Retinal pigment epithelial cell (primary cell): ENCODE measurements around the gene ACSM3.
A peak's percentile ranks its signal among the peaks of the same experiment; 100 is the strongest.

Experiments used
- DNase-seq: peaks from one replicate; pipeline ENCODE4 v3.0.0-alpha.2; 2010; ENCODE audit warnings: low read depth
- H3K4me3 ChIP-seq: 2 replicates; pipeline ENCODE4 v1.5.1; 2011; ENCODE audit warnings: mild to moderate bottlenecking, low read length, control low read depth, moderate library complexity
- CTCF ChIP-seq: conservative IDR thresholded peaks from 2 replicates; pipeline ENCODE4 v1.5.1; 2011; ENCODE audit warnings: low read depth, low read length, control low read depth, inconsistent platforms

The ACSM3 gene

DNA sequence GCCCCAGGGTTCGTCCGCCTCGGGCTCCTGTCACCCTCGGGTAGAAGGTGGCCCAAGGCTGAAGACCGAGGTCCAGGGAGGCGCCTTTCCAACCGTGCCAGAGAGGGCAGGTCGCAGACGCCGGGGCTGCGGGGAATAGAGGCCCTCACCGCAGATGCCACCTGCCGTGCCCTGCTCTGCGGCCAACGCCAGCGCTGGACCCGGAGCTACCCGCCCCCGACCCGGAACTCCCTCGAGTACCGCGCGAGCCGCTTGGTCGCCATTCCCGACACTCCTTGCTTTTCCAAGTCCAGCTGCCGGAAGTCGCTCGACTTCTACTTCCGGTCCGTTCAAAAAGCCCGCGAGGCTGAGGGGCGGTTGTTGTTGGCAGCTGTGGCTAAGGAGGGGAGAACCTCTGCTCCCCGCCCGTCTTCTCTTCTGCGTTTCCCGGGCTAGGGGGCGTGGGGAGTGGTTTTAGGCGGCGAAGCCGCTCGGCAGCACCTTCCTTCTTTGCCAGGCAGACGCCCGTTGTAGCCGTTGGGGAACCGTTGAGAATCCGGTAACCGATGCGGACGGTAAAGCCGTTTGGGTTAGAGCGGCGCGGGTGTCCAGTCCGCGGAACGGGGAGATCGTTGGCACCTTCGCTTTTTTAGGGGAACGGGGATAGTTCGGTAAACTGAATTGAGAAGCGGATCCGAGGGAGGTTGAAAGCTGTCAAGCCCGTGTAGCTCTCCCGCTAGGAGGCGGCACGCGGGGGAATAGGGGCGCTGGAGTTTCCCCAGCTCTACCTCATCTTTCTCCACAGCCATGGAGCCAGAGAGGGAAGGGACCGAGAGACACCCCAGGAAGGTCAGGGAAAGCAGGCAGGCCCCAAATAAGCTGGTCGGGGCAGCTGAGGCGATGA is 42.6 kb downstream of the ACSM3 start, which contains the start of the genes ERI2 and REXO5:
ERI2 (minus strand) TSS at position 305 of the 883 bp plus-strand sequence; CDS start at position 263, 42 bp downstream.
REXO5 (plus strand) TSS at position 360 of the 883 bp plus-strand sequence; CDS start at position 787, 427 bp downstream.
- TF ChIP-seq CTCF: peak; percentile 65
- DNase-seq: peak; percentile 84
- peak within 1 kb of the TSS; percentile 86 for H3K4me3 ChIP-seq

DNA sequence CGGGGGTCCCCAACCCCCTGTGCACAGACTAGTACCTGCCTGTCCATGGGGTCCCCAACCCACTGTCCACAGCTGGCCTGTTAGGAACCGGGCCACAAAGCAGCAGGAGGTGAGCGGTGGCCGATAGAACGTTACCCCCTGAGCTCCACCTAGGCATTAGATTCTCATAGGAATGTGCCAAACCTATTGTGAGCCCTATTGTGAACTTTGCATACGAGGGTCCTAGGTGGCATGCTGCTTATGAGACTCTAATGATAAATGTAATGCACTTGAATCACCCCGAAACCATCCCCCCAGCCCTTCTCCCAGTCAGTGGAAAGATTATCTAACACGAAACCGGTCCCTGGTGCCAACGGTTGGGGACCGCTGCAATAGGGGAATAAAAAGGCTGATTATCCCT is 44.0 kb downstream of the ACSM3 start:
- no peak overlapping the region for H3K4me3 ChIP-seq
- no peak for DNase-seq
- no peak for TF ChIP-seq CTCF

GRCh38 chr16:20811889-20812439 is 48.1 kb downstream of the ACSM3 start:
- DNase-seq: no peak
- no peak for TF ChIP-seq CTCF
- H3K4me3 ChIP-seq: no peak overlapping the region

DNA sequence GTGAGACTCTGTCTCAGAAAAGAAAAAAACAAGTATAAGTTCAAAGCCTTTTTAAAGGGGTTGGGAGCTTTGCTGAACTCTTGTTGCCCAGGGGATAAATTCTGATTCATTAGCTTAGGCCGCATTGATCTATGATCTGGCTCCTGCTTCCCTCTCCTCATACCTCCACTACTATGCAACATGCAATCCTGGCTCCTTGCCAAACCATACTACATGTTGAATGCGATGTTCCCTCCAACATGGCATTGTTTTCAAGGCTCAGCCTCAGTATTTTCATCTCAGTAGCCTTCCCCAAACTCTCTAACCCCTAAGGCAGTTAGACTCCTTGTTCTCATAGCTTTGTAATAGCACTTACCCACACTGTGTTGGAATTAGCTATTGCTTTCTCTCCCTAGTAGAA is 48.7 kb downstream of the ACSM3 start:
- no peak for TF ChIP-seq CTCF
- no peak overlapping the region for H3K4me3 ChIP-seq
- DNase-seq: no peak

DNA sequence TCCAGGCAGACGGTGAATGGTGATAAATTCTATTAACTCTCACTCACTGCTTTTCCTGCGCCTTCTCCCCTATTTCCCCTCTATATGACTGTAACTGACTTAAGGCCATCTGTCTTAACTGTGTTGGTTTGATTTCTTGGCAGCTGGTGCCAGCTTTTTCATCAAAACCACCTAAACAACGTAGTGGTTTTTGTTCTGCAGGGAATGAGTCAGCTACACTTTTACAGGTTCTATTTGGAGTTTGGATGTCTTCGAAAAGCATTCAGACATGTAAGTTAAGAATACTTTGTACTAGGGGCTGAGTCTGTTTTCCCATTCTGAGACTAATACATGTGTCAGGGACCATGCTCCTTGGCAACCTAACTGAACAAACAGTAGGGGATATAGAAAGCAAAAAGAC is 51.0 kb downstream of the ACSM3 start:
- DNase-seq: no peak
- no peak for TF ChIP-seq CTCF
- H3K4me3 ChIP-seq: no peak overlapping the region

- TF ChIP-seq CTCF: no peak
- no peak for DNase-seq
Measured at GRCh38 chr16:20818929-20819585, 55.2 kb downstream of the ACSM3 start.

DNA sequence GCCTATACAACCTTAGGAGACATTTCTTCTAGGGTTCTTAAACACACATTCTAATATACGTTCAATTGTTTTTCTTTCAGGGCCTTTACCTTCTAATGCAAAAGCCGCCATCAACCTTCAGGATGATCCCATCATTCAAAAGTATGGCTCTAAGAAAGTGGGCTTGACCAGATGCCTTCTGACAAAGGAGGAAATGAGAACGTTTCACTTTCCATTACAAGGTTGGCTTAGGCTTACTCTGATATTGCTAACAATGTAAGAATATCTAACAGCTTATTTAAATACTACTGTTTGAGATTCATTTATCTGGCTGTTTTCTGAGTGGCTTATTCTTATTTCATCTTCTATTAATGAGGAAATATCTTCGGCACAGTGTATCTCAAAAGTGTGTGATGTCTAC is 57.9 kb downstream of the ACSM3 start:
- no peak overlapping the region for H3K4me3 ChIP-seq
- DNase-seq: no peak
- no peak for TF ChIP-seq CTCF

More at GRCh38 chr16:20818929-20819585, 55.2 kb downstream of the ACSM3 start:
- no peak overlapping the region for H3K4me3 ChIP-seq
